IMR-90 (cell line): ENCODE data around the gene KLF2. TPM values are rescaled to one million over a fixed set of nuclear protein-coding genes. Genes with fewer than 3 reads are reported as not detected.

Source experiments
- ATAC-seq: fragments of 200-7000 bp; cut with Tn5 transposase; 2 replicates; pipeline ENCODE4 v1.9.1; 2020; ENCODE audit warnings: low read depth, mild to moderate bottlenecking, moderate library complexity
- BruUV-seq: library from RNA; stranded (reverse); fragments of 400-500 nt; replicated peaks from 2 replicates; lab custom pipeline; 2021; lab: Mats Ljungman, UMichigan
- CTCF ChIA-PET: fragments of 300-600 bp; formaldehyde crosslinking; extraction: SDS; loops from one replicate; lab custom pipeline; 2021; ENCODE audit warnings: antibody characterized with exemption; lab: Yijun Ruan, JAX
- POLR2A ChIA-PET: fragments of 300-600 bp; sonication (Branson Sonifier 250); formaldehyde crosslinking; loops from one replicate; lab custom pipeline; 2022; ENCODE audit warnings: antibody characterized with exemption; ENCODE audit not compliant: unreplicated experiment; lab: Charles Lee
- DNase-seq: peaks from one replicate; pipeline ENCODE4 v3.0.0; 2013
- H2AFZ ChIP-seq: replicated peaks from 2 replicates; pipeline ENCODE3; 2013; ENCODE audit warnings: low read length, mild to moderate bottlenecking; ENCODE audit not compliant: poor library complexity
- H2AK5ac ChIP-seq: 2 replicates; pipeline ENCODE4 v1.6.1; 2013; ENCODE audit warnings: low read depth, low read length, inconsistent platforms
- H2AK9ac ChIP-seq: replicated peaks from 2 replicates; pipeline ENCODE3; 2013; ENCODE audit warnings: mild to moderate bottlenecking, low read depth, low read length, moderate library complexity; ENCODE audit not compliant: poor library complexity
- H2BK120ac ChIP-seq: 2 replicates; pipeline ENCODE4 v1.6.1; 2013; ENCODE audit warnings: low read depth, low read length, inconsistent platforms
- H2BK15ac ChIP-seq: 3 replicates; pipeline ENCODE4 v1.6.1; 2013; ENCODE audit warnings: low read depth, low read length, inconsistent platforms
- H2BK20ac ChIP-seq: 2 replicates; pipeline ENCODE4 v1.6.1; 2013; ENCODE audit warnings: low read depth, mild to moderate bottlenecking, inconsistent platforms, low read length, moderate library complexity
- H2BK5ac ChIP-seq: 2 replicates; pipeline ENCODE4 v1.6.1; 2013; ENCODE audit warnings: mild to moderate bottlenecking, low read depth, low read length, inconsistent platforms; ENCODE audit not compliant: poor library complexity, severe bottlenecking
- H3K14ac ChIP-seq: replicated peaks from 2 replicates; pipeline ENCODE4 v1.6.1; 2013; ENCODE audit warnings: low read depth, low read length, inconsistent platforms
- H3K18ac ChIP-seq: 2 replicates; pipeline ENCODE4 v1.6.1; 2013; ENCODE audit warnings: low read depth, low read length, control low read depth
- H3K23ac ChIP-seq: 2 replicates; pipeline ENCODE4 v1.6.1; 2013; ENCODE audit warnings: low read depth, low read length, inconsistent platforms
- H3K27ac ChIP-seq: 2 replicates; pipeline ENCODE4 v1.5.1; 2013; ENCODE audit warnings: mild to moderate bottlenecking, control low read depth, low read length; ENCODE audit not compliant: insufficient read depth
- H3K27me3 ChIP-seq: 2 replicates; pipeline ENCODE4 v1.6.1; 2013; ENCODE audit warnings: low read length; ENCODE audit not compliant: control insufficient read depth, insufficient read depth
- H3K36me3 ChIP-seq: 2 replicates; pipeline ENCODE4 v1.6.1; 2013; ENCODE audit warnings: low read length, mixed read lengths; ENCODE audit not compliant: control insufficient read depth, insufficient read depth
- H3K4ac ChIP-seq: 2 replicates; pipeline ENCODE4 v1.6.1; 2013; ENCODE audit warnings: low read depth, low read length, inconsistent platforms
- H3K4me1 ChIP-seq: 2 replicates; pipeline ENCODE4 v1.6.1; 2013; ENCODE audit warnings: low read length, mixed read lengths; ENCODE audit not compliant: control insufficient read depth, insufficient read depth
- H3K4me2 ChIP-seq: 2 replicates; pipeline ENCODE4 v1.6.1; 2013; ENCODE audit warnings: low read depth, mild to moderate bottlenecking, control low read depth, low read length, moderate library complexity
- H3K4me3 ChIP-seq: 2 replicates; pipeline ENCODE4 v1.5.1; 2013; ENCODE audit warnings: low read depth, mild to moderate bottlenecking, control low read depth, low read length, moderate library complexity; ENCODE audit not compliant: insufficient read depth
- H3K56ac ChIP-seq: 2 replicates; pipeline ENCODE4 v1.6.1; 2013; ENCODE audit warnings: low read length, inconsistent platforms; ENCODE audit not compliant: insufficient read depth; ENCODE audit errors: extremely low read depth
- H3K79me1 ChIP-seq, 2 experiments: 2 replicates each; pipeline ENCODE4 v1.6.1; 2013; ENCODE audit warnings: low read length in 2 of 2, inconsistent platforms in 1 of 2, low read depth in 1 of 2
- H3K9ac ChIP-seq: 2 replicates; pipeline ENCODE4 v1.6.1; 2013; ENCODE audit warnings: low read depth, low read length, control low read depth
- H3K9me1 ChIP-seq: 2 replicates; pipeline ENCODE4 v1.6.1; 2013; ENCODE audit warnings: low read length, inconsistent platforms; ENCODE audit not compliant: insufficient read depth
- H3K9me3 ChIP-seq: 2 replicates; pipeline ENCODE4 v1.6.1; 2013; ENCODE audit warnings: low read length; ENCODE audit not compliant: control insufficient read depth, insufficient read depth
- H4K20me1 ChIP-seq: 2 replicates; pipeline ENCODE4 v1.6.1; 2013; ENCODE audit warnings: low read length, inconsistent platforms; ENCODE audit not compliant: insufficient read depth
- H4K5ac ChIP-seq: 2 replicates; pipeline ENCODE4 v1.6.1; 2013; ENCODE audit warnings: mild to moderate bottlenecking, low read depth, low read length, control low read depth
- H4K8ac ChIP-seq, 2 experiments: 2 replicates each; pipeline ENCODE4 v1.6.1; 2013; ENCODE audit warnings: low read depth in 2 of 2, low read length in 2 of 2, control low read depth in 1 of 2, inconsistent platforms in 1 of 2
- H4K91ac ChIP-seq: 2 replicates; pipeline ENCODE4 v1.6.1; 2013; ENCODE audit warnings: low read depth, low read length, inconsistent platforms; ENCODE audit not compliant: insufficient read depth
- BHLHE40 ChIP-seq: fragments of 150-350 bp; IDR thresholded peaks from 2 replicates; pipeline ENCODE4 v1.6.1; 2016; ENCODE audit warnings: mild to moderate bottlenecking, low read depth, low read length
- CEBPB ChIP-seq: IDR thresholded peaks from 2 replicates; pipeline ENCODE4 v1.6.1; 2012; ENCODE audit warnings: low read depth, low read length, improper control_type of control experiment
- ELK1 ChIP-seq: fragments of 150-350 bp; IDR thresholded peaks from 2 replicates; pipeline ENCODE4 v1.6.1; 2016; ENCODE audit warnings: low read depth, mild to moderate bottlenecking, low read length, moderate library complexity, borderline replicate concordance
- FOS ChIP-seq: fragments of 150-350 bp; IDR thresholded peaks from 2 replicates; pipeline ENCODE4 v1.6.1; 2016; ENCODE audit warnings: low read depth, low read length
- MAFK ChIP-seq: IDR thresholded peaks from 2 replicates; pipeline ENCODE4 v1.6.1; 2012; ENCODE audit warnings: low read depth, low read length, improper control_type of control experiment
- MAZ ChIP-seq: IDR thresholded peaks from 2 replicates; pipeline ENCODE4 v1.6.1; 2012; ENCODE audit warnings: low read depth, mild to moderate bottlenecking, low read length, improper control_type of control experiment, moderate library complexity, borderline replicate concordance
- MXI1 ChIP-seq: IDR thresholded peaks from 2 replicates; pipeline ENCODE4 v1.6.1; 2012; ENCODE audit warnings: low read depth, mild to moderate bottlenecking, low read length, moderate library complexity, borderline replicate concordance
- NFE2L2 ChIP-seq: fragments of 150-350 bp; IDR thresholded peaks from 2 replicates; pipeline ENCODE4 v1.6.1; 2016; ENCODE audit warnings: low read depth, mild to moderate bottlenecking, low read length
- POLR2A ChIP-seq: IDR thresholded peaks from 2 replicates; pipeline ENCODE4 v1.6.1; 2012; ENCODE audit warnings: mild to moderate bottlenecking, low read depth, low read length
- RAD21 ChIP-seq: IDR thresholded peaks from 2 replicates; pipeline ENCODE4 v1.6.1; 2012; ENCODE audit warnings: low read length, improper control_type of control experiment
- RCOR1 ChIP-seq: IDR thresholded peaks from 2 replicates; pipeline ENCODE4 v1.6.1; 2012; ENCODE audit warnings: mild to moderate bottlenecking, low read length, improper control_type of control experiment; ENCODE audit not compliant: insufficient replicate concordance
- RFX5 ChIP-seq: IDR thresholded peaks from 2 replicates; pipeline ENCODE4 v1.8.0; 2012; ENCODE audit warnings: low read depth, mild to moderate bottlenecking, low read length, moderate library complexity
- SMC3 ChIP-seq: fragments of 150-350 bp; IDR thresholded peaks from 2 replicates; pipeline ENCODE4 v1.6.1; 2016; ENCODE audit warnings: low read depth, mild to moderate bottlenecking, antibody characterized with exemption, low read length, moderate library complexity
- WGBS, 2 experiments: methylation state at CpG; one replicate each; pipeline versions ENCODE4 v1.1.5 to v1.1.7; 2013; ENCODE audit warnings: missing lambda C conversion rate in 2 of 2; ENCODE audit not compliant: insufficient read length in 1 of 2; ENCODE audit errors: extremely low coverage in 2 of 2; 5-methylcytosine and 5-hydroxymethylcytosine counted together
- dilution Hi-C: fragments of 300-500 bp; cut with HindIII; formaldehyde crosslinking; loops from one replicate; pipeline ENCODE4 v1.14.3; 2018; ENCODE audit warnings: low sequenced_read_pairs; ENCODE audit not compliant: unreplicated experiment
- in situ Hi-C: fragments of 300-500 bp; cut with MboI; formaldehyde crosslinking; loops from 3 replicates; pipeline ENCODE4 v1.14.3; 2019; ENCODE audit warnings: low sequenced_read_pairs, inconsistent platforms, mixed read lengths
- intact Hi-C: fragments of 100-400 bp; cut with micrococcal nuclease; formaldehyde crosslinking; loops from 2 replicates; pipeline ENCODE4 v1.10.0; 2022
- polyA plus RNA-seq, 3 experiments: library from polyadenylated mRNA; depleted of rRNA; stranded (reverse); fragments of >200 nt; gene quantifications; 2 replicates each; pipeline ENCODE4 v1.2.3, GENCODE V29; 2012; ENCODE audit warnings: low replicate concordance in 1 of 3
- total RNA-seq: library from RNA; depleted of rRNA; stranded (reverse); fragments of >200 nt; gene quantifications from 2 replicates; pipeline ENCODE4 v1.2.3, GENCODE V29; 2012
- TF ChIP-seq, protein P1 (sequence below): fragments of 150-350 bp; IDR thresholded peaks from 2 replicates; pipeline ENCODE4 v1.6.1; 2017; ENCODE audit warnings: mild to moderate bottlenecking, antibody characterized with exemption, low read length, low read depth

Gene KLF2
- total and polyA plus RNA-seq, 2 of the 4 experiments (the other 2 are of a cell fraction), result 1.1 to 34.4 TPM

- Histone ChIP-seq H2AK5ac (no peak overlapping the region), H3K14ac (no peak overlapping the region), H2BK20ac (no peak overlapping the region), H2AFZ (no peak overlapping the region), H4K20me1 (0 out of 2 replicates have a peak, but pooled peaks cover 3% of the 10 kb centered on the region), H3K23ac (no peak overlapping the region), H4K91ac (no peak overlapping the region), H3K4me1 (no peaks in the 10 kb centered on the region), H3K9me3 (no peaks in the 10 kb centered on the region), H2BK120ac (no peak overlapping the region), H2AK9ac (no peak overlapping the region), H4K5ac (no peak overlapping the region), H3K79me1 (peaks cover 7% of the 10 kb centered on the region in 2 experiments; a peak in 2 of 4 replicates), H2BK15ac (no peak overlapping the region), H3K27me3 (no peaks in the 10 kb centered on the region), H3K56ac (no peak overlapping the region), H3K9ac (no peak overlapping the region), H2BK5ac (no peak overlapping the region), H3K4ac (no peak overlapping the region), H3K4me2 (no peak overlapping the region), H3K36me3 (no peaks in the 10 kb centered on the region), H3K4me3 (no peak overlapping the region), H4K8ac (no peak overlapping the region), H3K18ac (no peak overlapping the region), H3K27ac (no peak overlapping the region), H3K9me1 (peaks cover 6% of the 10 kb centered on the region)
- no peak for DNase-seq
- ATAC-seq, result no peak
- no TSS peak for BruUV-seq
- WGBS, 2 experiments, result 71% methylated on average over 8 of the region's 11 CpGs; no CpG with 5 or more reads in 1 of the 2 experiments
- TF ChIP-seq BHLHE40, result no peak
- TF ChIP-seq CEBPB, result no peak
- no peak for TF ChIP-seq MAFK
- no peak for TF ChIP-seq ELK1
- no peak for TF ChIP-seq RAD21
- TF ChIP-seq MAZ, result no peak
- TF ChIP-seq SMC3, result no peak
- TF ChIP-seq, protein P1, sequence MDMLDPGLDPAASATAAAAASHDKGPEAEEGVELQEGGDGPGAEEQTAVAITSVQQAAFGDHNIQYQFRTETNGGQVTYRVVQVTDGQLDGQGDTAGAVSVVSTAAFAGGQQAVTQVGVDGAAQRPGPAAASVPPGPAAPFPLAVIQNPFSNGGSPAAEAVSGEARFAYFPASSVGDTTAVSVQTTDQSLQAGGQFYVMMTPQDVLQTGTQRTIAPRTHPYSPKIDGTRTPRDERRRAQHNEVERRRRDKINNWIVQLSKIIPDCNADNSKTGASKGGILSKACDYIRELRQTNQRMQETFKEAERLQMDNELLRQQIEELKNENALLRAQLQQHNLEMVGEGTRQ, result no peak
- TF ChIP-seq NFE2L2, result no peak
- no peak for TF ChIP-seq MXI1
- no peak for TF ChIP-seq POLR2A
- no peak for TF ChIP-seq RCOR1
- TF ChIP-seq RFX5, result no peak
- no peak for TF ChIP-seq FOS
- CTCF ChIA-PET, result no interaction called here
- dilution Hi-C loops, result no loop called here
- intact Hi-C loops, result no loop called here
- POLR2A ChIA-PET, result no interaction called here
- in situ Hi-C loops, result no loop called here
Observed at GRCh38 chr19:16363852-16364230, 39.2 kb downstream of the KLF2 start.
